GM18868 (cell line): ENCODE measurements around the gene EFTUD2.

Experiments
- ATAC-seq: cut with Tn5 transposase; IDR thresholded peaks from one replicate; pipeline ENCODE4 v1.9.1; 2021; ENCODE audit warnings: mild to moderate bottlenecking, moderate library complexity; ENCODE audit not compliant: unreplicated experiment

The EFTUD2 gene

DNA sequence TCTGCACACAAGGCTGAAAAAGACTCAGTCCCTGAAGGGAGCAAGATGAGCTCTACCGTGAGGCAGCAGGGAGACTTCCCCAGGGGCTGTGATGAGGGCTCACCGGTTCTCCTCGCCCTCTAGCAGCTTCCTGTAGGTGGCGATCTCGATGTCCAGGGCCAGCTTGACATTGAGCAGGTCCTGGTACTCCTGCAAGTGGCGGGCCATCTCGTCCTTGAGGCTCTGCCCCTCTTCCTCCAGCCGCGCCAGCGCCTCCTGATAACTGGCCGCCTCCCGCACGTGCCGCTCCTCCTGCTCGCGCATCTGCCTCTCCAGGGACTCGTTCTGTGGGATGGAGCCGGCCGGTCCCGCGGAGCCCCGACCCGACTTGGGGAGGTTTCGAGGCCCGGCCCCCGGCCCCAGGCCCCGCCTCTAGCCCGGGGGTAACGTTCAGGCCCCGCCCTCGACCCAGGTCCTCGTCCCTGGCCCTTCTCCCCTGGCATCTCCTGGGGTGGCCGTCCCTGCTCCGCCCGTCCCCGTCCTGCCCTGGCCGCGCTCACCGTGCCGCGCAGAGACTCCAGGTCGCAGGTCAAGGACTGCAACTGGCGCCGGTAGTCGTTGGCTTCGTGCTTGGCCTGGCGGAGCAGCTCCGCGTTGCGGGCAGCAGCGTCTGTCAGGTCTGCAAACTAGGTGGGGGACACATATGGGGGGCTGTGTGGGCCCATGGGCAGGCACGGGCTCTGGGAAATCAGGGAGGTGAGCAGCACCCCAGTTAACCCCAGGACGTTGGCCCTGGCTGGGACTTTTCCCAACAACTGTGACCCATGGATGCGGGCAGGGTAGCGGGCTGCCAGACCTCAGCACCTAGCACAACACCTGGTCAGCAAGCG is 12.1 kb upstream of the EFTUD2 start:
- no peak for ATAC-seq

DNA sequence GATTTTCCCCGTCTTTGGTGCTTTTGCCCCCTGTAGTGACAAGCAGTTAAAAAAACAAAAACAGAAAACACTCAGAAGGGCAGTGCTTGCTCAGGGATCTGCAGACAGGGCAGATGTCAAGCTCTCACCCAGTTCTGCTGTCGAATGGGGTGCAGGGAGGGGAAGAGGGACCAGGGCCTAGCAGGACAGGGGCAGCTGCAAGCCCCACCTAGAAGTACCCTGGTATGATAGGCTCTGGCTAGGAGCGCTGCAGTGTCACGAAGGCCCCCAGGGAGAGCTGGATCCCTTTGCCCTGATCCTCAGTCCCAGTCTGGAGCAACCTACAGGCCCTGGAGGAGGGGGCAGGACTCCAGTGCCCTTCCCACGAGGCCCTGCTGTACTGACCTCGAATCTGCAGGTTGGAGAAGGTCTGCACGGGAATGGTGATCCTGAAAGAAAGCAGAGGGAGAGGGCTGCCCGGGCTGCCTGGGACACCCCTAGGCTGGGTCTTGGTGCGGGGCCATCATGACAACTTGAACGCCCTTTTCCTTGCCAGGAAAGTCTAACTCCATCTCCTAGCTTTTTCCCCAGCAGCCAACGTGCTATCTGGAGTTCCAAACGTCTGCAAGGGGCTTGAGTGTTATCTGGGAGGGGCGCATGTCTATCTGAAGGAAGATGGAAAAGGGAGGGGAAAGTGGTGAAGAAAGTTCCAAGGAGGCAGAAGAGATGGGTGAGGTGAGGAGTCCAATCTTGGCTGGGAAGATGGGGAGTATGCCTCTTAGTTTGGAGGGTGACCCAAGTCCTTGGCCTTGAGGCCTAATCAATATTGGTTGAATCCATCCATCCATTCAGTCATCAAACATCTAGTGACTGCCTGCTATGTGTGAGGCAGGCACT is 11.2 kb upstream of the EFTUD2 start:
- no peak for ATAC-seq

DNA sequence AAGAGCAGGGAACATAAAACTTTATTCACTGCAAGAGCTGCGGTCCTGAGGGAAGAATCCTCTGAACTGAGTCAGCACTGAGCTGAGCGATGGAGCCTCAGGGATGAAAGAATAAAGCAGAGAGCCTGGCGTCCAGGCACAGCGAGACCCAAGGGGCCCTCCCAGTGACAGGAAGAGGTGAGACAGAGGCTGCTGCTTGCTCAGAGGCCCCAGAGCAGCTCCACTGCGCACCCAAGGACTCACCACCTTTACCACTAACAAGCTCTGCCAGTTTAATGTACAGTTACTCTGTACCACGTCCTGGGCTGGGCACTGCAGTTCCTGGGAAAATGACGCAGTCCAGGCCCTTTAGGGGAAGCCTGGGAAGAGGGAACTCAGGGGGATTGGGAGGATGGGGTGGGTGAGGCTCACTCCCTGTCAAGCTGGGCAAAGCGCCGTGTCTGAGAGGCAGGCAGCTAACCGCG is 10.5 kb upstream of the EFTUD2 start:
- no peak for ATAC-seq

DNA sequence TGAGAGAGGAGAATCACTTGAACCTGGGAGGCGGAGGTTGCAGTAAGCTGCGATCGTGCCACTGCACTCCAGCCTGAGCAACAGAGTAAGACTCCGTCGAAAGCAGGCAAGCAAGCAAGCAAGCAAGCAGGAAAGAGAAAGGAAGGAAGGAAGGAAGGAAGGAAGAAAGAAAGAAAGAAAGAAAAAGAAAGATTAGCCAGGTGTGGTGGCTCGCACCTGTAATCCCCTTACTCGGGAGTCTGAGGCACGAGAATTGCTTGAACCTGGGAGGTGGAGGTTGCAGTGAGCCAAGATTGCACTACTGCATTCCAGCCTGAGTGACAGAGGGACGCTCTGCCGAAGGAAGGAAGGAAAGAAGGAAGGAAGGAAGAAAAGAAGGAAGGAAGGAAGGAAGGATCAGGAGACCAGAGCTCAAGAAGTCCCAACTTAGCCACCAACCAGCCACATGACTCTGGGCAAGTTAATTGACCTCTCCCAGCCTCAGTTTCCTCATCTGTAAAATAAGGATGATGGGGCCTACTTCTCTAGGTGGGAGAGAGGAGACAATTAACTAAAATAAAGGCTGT is 9.6 kb upstream of the EFTUD2 start:
- ATAC-seq: no peak

DNA sequence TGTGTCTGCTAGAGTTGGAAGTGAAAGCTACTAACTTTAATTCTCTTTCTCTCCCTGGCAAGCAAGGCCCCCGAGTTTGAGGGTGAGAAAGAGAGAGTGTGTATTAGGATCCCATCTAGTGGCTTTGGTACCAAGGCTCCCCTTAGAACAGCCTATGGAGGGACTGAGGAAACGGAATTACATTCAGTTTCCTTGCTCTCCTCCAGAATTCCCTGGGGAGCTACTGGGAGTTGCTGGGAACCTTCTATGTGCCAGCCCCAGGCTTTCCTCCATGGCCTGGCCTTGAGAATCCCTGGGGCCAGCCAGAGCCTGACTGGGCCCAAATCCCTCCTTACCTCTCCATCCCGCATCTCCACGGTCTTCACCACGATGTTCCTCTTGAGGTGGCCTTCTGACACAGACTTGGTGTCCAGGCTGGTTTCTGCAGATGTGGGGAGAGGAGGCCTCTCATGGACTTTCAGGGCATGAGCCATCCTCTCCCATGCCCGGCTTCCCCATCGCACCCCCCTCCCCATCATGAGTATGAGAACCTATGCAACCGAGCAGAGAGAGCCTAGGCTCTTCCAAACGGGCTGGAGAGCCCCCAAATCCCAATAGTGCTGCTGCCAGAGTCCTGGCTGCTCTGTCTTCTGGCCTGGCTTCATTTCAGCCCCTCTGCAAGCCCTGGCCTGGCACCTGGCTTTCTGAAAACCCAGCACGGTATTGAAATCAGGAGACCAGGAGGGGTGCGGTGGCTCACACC is 8.7 kb upstream of the EFTUD2 start:
- ATAC-seq: no peak

DNA sequence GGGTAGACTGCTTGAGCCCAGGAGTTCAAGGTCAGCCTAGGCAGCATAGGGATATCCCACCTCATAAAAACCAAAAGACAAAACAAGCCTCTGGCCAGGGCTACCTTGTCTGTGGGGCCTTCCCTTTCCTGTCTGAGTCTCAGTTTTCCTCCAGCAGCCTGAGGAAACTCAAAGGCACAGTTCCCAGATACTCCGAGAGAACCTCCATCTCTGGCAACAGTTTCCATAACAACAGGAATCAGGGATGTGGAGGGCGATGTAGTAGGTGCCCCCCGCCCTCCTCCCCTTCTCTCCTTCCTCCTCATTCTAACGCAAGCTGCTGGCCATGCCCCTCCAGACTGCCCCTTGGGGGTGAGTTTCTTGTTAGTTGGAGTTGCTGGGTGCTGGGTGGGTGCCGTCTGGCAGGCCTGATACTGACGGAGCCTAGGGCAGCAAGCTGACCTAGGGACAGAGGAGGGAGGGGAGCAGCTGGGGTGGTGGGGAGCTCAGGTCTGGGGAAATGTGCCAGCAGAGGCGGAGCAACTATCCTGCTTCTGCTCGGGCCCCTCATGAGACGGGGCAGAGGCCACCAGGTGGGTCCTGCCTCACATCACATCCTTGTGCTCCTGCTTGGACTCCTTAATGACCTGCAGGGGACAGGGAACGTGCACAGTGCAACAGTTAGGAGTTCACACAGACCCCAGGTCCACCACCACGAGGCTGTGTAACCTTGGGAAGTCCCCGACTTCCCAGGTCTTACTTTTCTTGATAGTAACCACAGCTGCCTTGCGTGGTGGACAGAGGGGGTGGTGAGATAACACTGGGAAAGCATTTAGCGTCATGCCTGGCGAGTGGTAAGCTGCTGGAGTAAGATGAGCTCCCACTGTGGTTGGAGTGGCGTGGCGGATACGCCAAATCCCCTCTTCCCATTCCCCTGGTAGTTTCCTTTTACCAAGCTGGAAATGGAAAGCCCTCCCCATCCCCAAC is 7.8 kb upstream of the EFTUD2 start:
- no peak for ATAC-seq

DNA sequence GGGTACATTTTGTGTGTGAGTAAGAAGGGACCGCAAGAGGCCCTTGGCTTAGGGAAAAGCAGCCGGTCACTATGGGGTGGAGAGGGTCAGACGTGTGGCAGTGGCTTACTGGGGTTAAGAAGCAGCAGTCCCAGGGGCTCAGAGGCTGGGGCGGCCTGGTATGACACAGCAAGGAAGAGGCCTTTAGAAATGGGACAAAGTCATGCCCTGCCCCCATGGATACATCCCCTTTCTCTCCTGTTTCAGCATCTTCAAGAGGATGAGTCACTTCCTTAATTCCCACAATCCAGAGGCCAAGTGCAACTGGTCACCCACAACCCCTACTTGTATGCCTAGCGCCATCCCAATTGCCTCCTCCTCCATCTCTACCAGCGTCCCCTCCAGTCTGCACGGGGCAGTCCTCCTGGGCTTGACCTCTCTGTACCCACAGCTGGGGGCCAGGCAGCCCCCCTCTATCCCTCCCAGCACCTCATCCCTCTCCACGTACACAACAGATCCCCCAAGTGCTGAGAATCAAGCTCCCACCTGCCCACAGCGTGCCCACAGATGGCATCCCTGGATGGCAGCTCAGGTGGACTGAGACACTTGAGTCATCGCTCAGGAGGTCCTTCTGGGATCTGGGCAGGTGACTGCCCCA is 6.9 kb upstream of the EFTUD2 start:
- ATAC-seq: no peak

DNA sequence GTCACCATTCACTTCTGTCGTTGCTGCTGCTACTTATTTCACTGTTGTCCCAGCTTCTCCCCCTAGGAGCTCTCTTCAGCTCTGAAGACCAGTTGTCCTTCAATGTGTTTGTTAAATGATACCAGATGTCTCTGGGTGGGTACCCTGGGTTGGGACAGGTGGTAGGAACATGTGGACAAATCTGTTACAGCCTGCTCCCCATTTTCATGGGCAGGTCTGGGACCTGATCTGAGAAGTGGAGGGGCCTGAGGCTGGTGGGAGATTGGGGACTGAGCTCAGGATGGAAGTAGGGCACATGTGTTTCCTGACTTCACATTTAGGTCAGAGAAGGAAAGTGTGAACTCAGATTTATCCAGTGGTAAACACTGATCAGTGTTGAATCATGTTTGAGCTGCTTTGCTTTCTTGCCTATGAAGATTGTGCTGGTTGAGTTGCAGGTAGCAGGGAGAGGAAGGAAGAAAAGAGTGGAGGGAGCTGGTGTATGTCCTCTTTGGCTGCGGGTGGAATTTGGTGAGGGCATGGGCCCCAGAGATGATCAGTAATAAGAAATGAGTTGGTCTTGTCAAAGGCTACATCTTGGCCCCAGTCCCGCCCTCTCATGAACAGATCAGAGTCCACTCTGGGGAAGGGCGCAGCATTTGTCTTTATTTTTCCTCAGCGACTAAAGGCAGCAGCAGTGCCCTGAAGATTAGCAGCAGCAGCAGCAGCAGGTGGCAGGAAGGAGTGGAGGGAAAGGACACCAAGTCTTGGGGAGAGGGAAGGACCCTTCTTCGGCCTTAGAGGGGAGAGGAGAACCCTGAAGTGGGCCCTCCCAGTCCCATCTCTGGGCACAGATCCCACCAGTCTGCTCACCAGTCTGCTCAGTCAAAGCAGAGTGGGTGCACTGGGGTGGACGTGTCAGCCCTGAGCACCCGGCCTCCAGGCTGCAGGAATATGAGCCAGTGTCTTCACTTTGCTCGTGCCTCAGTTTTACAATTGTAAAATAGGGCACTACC is 6.1 kb upstream of the EFTUD2 start:
- ATAC-seq: no peak

DNA sequence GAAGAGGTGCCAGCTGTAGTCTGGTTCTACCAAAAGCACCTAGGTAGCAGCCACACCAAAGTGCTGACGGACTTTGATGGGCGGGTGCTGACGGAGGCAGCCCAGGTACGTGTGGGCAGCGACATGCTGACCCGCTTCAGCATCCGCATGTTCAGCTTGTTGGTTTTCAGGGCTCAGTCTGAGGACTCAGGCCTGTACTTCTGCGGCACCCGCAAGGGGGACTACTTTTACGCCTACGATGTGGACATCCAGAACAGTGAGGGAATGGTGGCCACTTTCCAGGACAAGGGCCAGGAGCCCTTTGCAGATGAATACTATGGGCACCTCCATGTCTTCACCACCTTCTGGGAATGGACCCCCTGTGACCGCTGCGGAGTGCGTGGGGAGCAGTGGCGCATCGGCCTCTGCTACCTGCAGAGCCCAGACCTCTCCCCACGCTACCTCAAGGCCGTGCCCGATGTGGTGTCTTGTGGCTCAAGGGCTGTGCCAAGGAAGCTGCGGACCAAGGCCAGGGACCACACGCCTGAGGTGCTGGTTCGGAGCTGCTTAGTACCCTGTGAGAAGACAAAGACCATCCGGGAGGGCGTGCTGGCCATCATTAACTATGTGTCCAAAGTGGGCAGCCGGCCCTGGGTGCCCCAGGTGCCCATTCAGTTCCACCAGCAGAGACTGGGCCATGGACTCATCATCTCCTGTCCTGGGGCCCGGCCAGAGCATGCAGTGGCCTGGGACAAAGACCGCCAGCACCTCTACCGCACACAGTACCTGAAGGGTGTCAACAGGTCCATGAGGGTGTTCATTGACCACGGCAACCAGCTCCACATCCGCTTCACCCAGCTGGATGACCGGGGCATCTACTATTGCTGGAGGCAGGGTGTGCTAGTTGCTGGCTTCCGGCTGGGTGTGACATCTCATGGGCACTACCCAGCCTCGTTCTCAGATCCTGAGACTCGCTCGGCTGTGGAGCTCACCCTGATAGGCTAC is 5.0 kb upstream of the EFTUD2 start:
- ATAC-seq: no peak

DNA sequence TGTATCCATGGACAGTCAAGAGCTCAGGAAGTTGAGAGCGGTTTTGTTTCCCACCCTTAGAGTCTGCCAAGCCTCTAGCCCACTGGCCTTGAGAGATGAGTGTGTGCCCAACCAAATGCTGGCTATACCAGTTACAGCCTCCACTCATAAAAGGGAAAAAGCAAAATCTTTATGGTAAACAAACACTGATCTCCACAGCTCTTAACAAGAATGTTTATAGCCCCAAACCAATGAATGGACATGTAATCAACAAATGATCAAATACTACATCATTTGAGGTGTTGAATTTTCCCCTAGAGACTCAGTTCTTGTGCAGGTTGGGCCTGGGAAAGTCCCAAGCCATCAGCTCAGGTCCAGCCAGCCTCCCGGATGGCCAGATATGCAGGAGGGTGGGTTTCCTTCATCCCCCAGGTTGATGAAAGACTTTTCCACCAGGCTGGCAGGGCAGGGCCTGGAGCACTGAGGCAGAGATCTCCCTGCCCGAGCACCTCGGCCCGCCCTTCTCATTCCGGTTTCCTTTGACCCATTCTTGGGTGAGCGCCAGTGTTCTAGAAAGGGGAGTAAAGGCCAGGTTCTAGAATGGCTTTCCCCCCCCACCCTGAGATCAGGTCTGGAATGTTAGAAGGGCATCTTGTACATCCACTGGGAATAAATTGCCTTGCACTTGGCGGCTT is 3.9 kb upstream of the EFTUD2 start:
- ATAC-seq: no peak

DNA sequence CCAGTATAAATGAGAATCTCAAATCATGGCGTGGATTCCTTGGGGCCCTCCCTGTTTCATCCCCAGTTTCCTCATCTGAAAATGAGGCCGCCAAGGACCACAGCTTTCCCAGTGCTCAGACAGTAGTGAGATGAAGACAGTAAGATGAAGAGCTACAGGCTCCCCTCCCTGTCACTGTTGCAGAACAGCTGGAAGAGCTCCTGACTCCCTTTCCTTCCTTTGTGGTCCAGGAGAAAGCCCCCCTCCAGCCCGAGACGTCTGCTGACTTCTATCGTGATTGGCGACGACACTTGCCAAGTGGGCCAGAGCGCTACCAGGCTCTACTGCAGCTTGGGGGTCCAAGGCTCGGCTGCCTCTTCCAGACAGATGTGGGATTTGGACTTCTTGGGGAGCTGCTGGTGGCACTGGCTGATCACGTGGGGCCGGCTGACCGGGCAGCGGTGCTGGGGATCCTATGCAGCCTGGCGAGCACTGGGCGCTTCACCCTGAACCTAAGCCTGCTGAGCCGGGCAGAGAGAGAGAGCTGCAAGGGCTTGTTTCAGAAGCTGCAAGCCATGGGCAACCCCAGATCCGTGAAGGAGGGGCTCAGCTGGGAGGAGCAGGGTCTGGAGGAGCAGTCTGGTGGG is 3.0 kb upstream of the EFTUD2 start:
- no peak for ATAC-seq

DNA sequence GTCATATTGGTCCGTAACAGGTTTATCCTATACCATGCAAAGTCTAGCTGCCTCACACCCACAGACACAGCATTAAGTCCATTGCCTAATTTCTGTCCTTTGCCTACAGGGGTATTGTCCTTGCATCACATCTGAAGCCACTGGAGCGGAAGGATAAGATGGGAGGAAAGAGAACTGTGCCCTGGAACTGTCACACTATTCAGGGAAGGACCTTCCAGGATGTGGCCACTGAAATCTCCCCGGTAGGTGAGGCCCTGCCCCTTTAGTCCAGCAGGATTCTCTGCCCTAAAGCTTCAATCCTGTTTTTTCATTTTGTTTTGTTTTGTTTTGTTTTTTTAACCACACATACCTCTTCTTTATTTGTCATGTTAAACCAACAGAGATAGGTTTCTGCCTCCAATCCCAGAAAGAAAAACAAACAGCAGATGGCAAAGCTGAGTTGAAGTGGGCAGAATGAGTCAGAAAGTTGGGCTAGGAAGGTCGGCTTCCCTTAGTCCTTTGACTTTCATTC is 2.2 kb upstream of the EFTUD2 start:
- no peak for ATAC-seq

DNA sequence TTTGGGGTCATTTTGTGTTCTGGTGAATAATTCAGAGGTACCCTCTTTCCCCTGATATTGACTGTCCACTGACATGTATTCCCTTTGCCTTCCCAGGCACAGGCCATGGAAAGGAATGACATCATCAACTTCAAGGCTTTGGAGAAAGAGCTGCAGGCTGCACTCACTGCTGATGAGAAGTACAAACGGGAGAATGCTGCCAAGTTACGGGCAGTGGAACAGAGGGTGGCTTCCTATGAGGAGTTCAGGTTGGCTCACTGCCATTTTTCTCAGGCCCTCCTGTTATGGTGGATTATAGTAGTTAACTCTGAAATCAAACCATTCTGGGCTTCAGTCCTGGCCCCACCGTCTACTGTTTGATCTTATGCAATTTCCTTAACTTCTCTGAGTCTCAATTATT is 1.6 kb upstream of the EFTUD2 start:
- no peak for ATAC-seq

DNA sequence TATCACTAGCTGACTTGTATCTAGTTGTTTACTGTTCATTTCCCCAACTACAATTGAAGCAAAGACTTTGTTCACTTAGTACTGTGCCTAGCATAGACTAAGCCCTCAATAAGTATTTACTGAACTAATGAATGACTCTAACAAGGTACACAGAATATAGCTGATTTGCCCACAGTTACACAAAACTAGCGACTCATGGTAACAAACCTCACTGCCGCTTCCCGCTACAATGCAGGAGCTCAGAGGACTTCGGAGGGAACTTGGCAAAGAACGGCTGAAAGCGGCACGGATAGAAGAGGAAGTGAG is 524 bp downstream of the EFTUD2 start:
- ATAC-seq: no peak

DNA sequence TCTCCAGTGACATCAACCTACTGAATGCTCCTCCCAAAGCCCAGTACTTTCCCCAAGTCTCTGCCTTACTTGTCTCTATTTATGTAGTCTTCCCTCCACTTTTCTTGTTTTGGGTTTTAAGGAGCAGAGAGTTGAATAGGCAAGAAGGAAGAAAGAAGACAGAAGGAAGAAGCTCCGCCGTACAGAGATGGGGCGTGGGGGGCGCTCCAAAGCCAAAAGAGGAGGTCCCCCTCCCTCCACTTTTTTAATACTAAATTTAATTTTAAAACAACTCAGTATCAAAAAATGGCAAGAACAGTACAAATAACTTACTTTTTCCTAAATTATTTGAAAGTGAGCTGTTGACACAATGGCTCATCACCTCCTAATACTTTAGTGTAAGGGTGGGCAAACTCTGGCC is 4.6 kb downstream of the EFTUD2 start:
- no peak for ATAC-seq

DNA sequence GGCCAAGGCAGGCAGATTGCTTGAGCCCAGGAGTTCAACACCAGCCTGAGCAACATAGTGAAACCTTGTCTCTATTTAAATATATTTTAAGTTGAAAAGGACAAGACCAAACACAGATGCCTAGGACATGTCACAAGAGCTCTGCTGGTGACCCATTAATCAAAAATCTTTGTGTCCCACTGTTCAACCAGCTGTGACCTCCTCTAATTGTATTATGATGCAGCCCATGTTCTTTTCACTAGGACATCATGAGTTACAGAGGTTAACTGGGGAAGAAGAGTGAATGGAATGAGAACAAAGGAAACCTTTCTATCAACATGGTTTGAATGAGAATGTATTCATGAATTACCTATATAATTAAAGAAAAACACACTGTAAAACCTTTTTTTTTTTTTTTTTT is 7.0 kb downstream of the EFTUD2 start:
- no peak for ATAC-seq
